HG03378 (cell line): ENCODE data around the gene ZBTB4.

Source experiments
- ATAC-seq: cut with Tn5 transposase; IDR thresholded peaks from one replicate; pipeline ENCODE4 v1.9.1; 2021; ENCODE audit warnings: mild to moderate bottlenecking, moderate library complexity; ENCODE audit not compliant: unreplicated experiment

The ZBTB4 gene

DNA sequence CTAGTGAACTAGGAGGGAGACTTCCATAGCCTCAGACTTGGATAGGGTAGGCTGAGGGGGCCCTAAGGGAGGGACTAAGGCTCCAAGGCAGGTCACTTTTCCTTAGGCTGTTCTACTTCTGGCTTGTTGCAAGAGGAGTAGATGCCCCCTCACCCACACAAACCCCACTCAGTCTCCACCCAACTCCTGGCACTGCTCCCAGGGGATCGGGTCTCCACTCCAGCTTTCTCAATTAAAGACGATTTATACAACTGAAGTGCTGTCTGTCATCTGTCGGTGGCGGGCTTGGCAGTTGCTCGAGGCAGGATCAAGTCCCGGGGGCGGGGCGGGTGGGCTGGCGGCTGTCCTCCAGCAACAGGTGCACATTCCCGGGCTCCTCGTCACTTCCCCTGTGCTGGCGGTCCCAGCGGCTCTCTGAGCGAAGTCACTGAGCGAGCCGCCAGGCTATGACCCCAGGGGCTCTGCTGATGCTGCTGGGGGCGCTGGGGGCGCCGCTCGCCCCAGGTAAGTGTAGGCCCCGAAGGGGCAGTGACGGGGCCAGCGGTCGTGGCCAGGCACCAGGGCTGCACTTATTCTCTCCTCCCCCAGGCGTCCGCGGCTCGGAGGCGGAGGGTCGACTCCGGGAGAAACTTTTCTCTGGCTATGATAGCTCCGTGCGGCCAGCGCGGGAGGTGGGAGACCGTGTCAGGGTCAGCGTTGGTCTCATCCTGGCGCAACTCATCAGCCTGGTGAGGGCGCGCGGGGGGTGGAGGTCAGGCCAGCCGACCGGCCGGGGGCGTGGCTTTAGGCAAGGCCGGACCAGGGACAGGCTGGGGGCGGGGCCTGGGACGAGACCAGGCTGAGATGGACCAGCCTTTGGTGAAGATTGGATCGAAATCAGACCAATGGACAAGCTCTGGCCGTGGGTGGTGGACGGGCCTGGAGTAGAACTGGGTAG is 34.5 kb downstream of the ZBTB4 start, which contains the start of gene CHRNB1:
TSS of gene CHRNB1 (plus strand) at position 380 of the 937 bp plus-strand sequence. CDS start at position 447, 67 bp downstream.
- no peak for ATAC-seq

GRCh38 chr17:7443499-7444485 is 35.6 kb downstream of the ZBTB4 start:
- ATAC-seq: no peak

- ATAC-seq: no peak
Observed at GRCh38 chr17:7442142-7442541, 37.3 kb downstream of the ZBTB4 start.

GRCh38 chr17:7441266-7441665 is 38.2 kb downstream of the ZBTB4 start:
- ATAC-seq: no peak

DNA sequence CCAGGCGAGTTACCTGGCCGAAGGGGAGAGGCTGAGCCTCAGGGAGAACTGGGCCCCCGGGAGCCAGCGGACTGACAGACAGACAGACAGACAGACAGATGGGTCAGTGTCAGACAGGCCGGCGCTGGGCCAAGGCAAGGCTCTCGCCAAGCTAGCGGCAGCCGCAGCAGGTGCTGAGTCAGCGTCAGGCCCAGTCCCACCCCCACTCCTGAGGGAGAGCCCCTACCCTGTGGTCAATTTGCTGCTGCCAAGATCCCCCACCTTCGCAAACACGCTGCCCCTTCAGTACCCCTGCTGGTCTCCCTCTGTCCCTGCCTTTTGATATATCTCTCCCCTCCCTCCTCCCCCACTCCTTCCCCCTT is 38.6 kb downstream of the ZBTB4 start:
- ATAC-seq: no peak

DNA sequence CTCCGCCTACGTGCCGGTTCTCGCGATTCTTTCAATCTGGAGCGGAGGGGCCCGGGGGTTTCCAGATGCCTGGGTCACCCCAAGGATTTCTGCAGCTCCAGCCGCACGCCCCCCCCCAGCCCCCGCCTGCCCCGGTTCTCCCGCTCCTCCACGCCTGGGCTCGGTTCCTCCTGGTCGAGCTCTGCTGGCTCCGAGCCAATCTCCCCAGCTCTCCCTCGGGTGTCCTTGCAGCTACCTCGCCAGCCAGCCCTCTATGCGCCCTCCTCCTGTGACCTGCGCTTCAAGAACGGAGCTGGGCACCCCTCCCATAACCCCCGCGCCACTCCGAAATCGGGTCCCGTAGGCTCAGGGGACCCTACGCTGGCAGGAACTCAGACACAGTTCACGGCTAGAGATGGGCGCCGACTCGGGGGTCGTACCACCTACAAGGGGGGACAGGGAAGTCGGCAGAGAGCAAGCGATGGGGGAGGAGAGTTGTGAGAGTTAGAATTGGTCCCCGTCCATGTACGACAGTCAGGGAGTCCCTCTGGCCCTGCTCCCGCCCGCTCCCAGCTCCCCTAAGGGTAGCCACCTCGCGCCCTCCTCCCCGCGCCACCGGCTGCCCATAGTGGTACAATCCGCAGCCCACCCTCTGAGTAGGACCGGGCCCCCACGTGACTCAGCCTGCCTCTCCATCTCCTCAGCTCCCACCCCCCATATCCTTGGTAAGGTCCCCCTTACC is 39.2 kb downstream of the ZBTB4 start:
- no peak for ATAC-seq

DNA sequence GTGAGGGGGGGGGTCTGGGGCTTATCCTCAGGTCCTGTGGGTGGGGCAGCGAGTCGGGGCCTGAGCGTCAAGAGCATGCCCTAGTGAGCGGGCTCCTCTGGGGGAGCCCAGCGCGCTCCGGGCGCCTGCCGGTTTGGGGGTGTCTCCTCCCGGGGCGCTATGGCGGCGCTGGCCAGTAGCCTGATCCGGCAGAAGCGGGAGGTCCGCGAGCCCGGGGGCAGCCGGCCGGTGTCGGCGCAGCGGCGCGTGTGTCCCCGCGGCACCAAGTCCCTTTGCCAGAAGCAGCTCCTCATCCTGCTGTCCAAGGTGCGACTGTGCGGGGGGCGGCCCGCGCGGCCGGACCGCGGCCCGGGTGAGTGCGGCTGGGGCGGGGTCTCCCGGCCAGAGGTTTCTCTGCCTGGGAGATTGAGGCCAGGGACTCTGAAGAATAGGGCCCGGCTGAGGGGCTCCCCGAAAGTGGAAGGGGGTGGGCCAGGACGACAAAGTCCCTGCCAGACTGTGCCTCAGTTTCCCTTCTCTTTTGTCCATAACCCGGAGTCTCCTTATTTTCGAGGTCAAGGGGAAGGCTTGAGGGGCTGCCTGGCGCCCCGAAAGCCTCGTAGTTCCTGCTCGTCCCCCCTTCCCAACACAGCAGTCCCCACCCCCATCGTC is 39.8 kb downstream of the ZBTB4 start, which contains the start of gene FGF11:
TSS of gene FGF11 (plus strand) at position 51 of the 651 bp plus-strand sequence. CDS start at position 160, 109 bp downstream.
- no peak for ATAC-seq

DNA sequence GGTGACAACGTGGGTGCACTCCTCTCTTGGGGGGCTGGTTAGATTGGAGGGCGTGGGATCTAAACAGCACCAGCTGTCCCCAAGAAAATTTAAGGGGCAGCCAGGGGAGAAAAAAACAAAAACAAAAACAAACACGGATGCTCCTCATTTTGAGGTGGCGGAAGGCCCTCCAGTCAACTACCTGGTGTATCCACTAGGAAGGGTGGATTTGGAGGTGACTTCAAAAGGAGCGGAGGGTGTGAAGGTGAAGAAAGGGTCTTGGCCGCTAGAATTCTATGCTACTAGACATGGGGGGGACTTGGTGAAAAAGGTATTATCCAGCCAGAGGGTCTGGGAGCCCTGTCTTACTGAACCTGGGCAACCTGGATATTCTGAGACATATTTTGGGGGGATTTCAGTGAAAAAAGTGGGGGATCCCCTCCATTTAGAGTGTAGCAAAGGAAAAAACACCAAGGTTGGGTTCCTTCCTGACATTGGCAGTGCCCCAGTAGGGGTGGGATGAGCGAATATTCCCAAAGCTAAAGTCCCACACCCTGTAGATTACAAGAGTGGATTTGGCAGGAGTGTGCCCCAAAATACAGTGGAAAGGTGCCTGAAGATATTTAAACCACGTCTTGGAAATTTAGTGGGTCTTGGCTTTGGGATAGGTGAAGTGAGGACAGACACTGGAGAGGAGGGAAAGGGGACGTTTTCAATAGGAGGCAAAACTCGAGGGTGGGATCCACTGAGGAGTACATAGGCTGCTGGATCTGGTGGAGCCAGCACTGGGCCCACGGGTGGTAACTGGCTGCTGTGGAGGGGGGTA is 40.6 kb downstream of the ZBTB4 start:
- ATAC-seq: no peak

- ATAC-seq: no peak
Observed at GRCh38 chr17:7437950-7438614, 41.3 kb downstream of the ZBTB4 start.

GRCh38 chr17:7437369-7437863 is 42.0 kb downstream of the ZBTB4 start:
- no peak for ATAC-seq

GRCh38 chr17:7436556-7437368 is 42.7 kb downstream of the ZBTB4 start:
- no peak for ATAC-seq

DNA sequence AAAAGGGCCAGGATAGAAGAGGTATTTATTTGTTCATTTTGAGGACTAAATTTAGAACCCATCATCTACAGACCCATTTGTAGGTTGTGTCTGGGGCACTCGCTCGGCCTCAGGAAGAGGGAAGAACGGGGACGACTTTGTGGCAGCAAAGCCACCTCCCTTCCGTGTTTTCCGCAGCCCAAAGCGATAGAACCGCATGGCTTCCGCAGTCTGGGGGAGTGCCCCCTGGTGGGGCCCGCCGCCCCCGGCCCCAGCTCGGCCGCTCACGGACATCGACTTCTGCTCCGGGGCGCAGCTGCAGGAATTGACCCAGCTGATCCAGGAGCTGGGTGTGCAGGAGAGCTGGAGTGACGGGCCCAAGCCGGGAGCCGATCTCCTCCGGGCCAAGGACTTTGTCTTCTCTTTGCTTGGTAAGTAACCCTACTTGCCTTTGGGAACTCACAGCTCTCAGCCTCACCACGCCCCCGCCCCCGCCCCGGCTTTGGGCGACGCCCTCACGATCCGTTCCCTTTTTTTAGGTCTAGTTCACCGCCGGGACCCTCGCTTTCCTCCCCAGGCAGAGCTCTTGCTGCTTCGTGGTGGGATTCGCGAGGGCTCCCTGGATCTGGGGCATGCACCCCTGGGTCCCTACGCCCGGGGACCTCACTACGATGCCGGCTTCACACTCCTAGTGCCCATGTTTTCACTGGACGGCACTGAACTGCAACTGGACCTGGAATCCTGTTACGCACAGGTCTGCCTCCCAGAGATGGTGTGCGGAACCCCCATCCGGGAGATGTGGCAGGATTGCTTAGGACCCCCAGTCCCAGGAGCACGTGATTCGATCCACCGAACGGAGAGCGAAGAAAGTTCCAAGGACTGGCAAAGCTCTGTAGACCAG is 43.5 kb downstream of the ZBTB4 start:
- peak; percentile 29 for ATAC-seq

DNA sequence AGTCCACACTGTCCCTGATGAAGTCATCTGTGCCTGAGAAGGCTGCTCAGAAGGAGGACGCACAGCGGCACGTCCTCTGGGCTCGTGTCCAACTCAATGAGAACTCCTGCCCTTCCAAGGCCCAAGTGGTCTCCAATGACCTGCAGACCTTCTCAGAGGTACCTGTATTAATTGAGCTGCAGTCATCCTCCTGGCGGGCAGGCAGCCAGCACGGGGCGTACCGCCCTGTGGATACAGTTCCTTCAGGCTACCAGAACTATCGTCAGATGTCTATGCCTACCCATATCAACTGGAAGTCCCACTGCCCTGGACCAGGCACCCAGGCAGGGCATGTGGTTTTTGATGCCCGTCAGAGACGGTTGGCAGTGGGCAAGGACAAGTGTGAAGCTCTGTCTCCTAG is 47.1 kb downstream of the ZBTB4 start:
- no peak for ATAC-seq

- no peak for ATAC-seq
Observed at GRCh38 chr17:7431231-7431630, 48.2 kb downstream of the ZBTB4 start.

GRCh38 chr17:7429722-7430121 is 49.7 kb downstream of the ZBTB4 start:
- ATAC-seq: no peak

GRCh38 chr17:7428557-7428956 is 50.9 kb downstream of the ZBTB4 start, which contains the start of gene SPEM3:
Gene SPEM3, plus strand, starts transcription at chr17:7428857. Its CDS starts 46 bp downstream, at chr17:7428903.
- no peak for ATAC-seq

- ATAC-seq: no peak
Observed at GRCh38 chr17:7427549-7427948, 51.9 kb downstream of the ZBTB4 start.
